GM19025 (cell line): ENCODE results near the gene NEUROD6.

Source experiments
- ATAC-seq: cut with Tn5 transposase; IDR thresholded peaks from one replicate; pipeline ENCODE4 v1.9.1; 2021; ENCODE audit warnings: mild to moderate bottlenecking, low read depth, moderate library complexity; ENCODE audit not compliant: unreplicated experiment

The NEUROD6 gene

DNA sequence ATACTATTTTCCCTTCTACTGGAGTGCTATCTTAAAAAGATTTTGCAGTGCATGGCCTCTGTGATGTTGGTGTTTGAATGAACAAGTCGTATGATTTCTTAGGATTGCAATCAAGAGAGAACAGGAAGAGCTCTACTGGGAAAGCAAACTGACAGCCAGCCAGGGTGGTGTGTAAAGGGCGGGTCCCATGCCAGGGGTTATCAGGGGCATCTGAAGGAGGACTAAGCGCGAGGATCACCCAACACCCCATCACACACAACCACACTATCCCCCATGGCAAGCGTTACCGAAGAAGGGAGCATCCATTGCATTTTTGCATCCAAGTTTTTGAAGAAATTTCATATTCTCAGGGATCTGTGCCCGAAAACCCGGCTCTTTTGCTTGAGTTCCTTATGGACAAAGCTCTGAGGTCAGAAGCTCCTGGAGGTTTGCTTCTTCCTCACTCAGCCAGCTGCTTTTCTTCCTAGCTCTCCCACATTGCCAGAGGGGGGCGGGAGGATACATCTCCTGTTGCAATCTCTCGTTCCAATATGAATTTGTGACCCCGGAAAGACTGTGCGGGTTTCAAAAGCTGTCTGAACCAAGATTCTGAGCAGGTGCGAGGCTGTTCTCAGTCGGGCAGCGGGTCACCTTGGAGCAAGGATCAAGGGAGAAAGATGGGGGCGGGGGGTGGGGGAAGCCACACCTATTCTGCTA lies 5.2 kb downstream of the NEUROD6 start:
- ATAC-seq: no peak

DNA sequence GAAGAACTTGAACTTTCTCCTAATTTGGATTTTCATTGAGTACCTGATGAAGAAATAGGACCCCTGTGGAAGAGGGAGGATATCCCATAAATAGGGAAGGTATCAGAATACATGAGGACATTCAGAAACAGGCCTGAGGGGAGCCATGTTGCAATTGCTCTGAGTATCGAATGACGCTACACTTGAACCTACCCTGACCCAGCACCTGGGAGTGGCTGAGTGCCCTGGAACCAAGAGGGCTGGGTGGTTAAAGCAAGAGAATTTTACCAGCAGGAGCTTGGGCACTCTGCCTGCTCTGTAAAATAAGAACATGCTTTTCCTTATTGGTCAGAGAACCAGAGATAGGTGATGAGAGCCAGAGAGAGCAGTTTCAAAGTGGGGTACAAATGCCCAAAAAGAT lies 7.2 kb downstream of the NEUROD6 start:
- ATAC-seq: no peak

DNA sequence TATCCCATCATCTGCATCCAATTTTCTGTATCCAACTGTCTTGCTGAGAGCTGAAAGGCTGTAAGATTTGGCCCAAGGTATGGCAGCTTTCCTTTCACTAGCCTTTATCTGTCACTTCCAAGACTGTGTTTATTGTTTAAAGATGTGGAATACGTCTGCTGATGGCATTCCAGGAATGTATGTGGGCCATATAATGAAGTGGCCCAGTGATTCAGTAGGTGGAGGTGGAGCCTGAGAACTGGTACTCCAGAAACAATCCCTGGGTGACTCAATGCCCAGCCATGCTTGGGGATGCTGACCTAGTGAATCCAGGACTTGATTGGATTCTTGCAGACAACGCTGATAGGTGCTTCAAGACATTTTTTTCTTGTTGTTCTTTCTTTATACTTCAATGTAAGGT lies 13.5 kb downstream of the NEUROD6 start:
- no peak for ATAC-seq

DNA sequence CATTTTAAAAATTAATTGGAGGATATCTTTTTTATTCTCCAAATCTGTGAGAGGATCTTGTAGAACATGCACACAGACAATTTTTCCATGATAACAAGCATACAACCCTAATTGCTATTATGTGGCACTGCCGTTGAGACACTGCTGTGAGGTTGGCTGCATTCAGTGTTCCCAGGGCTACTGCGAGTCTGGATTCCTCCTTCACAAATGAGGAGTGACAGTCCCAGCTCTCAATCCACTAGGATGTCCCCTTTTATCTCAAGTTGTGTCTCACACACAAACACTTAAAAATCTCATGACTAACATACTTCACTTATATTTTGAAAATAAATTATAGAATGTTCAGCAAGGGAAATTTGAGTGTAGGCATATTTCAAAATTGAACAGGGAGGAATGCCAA lies 14.1 kb downstream of the NEUROD6 start:
- no peak for ATAC-seq

DNA sequence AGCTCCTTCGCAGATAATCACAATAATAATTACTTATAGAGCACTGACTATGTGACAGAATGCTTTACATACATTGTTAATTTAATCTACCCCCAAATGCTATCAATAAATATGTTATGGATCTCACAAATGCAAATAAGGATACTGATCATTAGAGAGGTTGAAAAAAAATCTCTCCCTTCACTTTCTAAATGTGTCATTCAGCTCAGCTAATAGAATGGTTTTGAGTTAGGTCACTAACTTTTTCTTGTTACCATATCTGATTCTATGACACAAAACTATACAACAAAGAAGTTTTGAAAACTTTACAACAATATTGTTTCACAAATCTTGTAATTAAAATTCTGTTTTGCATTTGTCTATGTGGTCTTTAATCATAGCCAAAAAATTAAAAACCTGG lies 17.4 kb downstream of the NEUROD6 start:
- ATAC-seq: no peak

DNA sequence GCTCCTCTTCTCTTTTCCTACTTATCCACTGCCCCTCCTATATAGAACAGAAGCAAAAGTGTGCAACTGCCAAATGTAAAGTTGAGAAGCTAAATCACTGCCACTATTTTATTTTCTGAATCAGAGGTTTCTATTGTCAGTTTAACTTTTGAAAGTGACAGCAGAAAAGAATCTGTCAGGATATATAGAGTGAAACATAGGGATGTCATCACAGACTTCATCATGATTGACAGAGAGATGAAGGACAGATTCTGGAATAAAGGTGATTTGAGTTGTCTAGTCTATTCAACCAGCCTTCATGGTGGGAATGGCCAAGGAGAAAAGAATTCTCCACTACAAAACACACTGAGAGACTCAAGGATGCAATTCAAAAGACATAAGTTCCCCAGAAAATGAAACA lies 19.9 kb downstream of the NEUROD6 start:
- no peak for ATAC-seq

DNA sequence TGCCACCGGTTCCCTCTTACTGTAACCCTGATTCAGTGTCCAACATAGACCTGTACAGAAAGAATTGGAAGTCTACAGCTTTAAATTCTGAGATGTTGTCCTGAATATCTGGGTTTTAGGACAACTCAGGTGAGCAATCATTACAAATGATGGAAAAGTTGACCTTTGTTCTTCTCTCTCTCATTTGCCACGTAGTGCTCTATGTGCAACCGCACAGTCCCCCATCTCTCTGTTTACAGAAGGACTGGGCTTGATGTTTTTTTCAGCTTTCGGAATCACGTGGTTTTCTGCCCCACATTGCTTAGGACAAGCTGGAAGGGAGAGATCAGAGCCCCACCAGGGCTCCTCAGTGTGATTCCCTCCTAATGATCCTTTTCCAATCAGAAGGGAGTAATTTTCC lies 22.2 kb downstream of the NEUROD6 start:
- no peak for ATAC-seq

DNA sequence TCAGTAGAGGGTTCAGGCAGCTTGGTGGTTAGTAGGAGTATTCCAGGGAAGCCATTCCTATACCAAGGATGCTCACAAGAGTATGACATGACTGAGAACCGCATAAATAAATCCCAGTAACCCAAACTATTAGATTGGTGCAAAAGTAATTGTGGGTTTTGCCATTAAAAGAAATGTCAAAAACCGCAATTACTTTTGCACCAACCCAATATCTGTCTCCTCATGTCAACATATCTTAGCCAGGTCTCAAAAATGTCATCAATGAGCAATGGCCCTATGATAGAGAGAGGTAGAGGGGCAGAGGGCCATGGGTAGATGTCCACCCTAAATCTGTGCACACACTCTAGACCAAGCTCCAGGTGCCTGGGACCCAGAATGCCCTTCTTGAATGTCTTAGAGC lies 23.6 kb downstream of the NEUROD6 start:
- ATAC-seq: no peak

DNA sequence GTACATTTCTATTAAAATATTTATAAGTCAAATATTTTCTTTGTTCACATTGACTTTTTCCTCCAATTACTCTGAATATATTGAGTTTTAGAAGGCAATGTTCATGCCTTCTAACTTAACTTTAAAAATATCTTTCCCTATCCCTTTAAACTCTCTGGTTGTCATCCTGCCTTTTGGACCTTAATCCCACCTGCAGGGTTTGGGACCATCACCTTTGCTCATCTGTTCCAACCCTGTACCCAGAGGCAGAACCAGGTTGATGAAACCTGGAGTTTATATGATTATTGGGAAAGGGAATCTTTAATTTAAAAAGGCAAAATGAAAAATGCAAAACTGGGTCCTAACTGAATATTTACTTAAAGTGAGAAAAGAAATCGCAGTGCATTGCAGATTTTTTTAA lies 24.8 kb downstream of the NEUROD6 start:
- no peak for ATAC-seq

DNA sequence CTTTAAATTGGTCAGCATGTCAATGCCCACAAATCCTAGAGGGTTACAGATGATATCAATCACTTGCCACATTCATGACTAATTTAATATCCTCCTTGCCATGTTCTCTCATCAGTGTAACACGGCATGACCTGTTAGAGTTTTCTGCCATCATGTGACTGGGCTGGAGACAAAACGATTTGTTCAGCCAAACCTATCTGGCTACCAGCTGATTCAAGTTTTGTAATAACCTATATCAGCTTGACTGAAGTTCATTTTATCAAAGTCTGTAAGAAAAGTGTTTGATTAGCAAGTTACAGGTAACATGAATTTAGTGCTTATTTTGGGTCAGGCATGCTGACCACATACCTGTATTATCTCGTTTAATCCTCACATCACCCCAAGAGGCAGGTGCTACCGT lies 25.7 kb downstream of the NEUROD6 start:
- ATAC-seq: no peak

DNA sequence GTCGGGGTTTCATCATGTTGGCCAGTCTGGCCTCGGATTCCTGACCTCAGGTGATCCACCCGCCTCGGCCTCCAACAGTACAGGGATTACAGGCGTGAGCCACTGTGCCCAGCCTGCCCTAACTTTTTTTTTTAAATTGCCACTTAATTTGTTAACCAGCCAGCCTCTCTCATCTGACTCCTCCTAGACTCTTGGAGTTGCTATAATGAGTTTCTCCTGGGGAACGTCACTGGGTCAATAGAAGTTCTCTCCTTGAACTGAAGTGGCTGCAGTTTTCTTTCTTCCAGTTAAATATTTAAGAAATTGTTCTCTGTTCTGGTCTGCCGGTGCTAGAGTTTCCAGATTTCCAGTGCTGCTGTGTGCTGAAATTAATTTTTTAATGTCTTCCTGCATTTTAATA lies 27.6 kb downstream of the NEUROD6 start:
- no peak for ATAC-seq

DNA sequence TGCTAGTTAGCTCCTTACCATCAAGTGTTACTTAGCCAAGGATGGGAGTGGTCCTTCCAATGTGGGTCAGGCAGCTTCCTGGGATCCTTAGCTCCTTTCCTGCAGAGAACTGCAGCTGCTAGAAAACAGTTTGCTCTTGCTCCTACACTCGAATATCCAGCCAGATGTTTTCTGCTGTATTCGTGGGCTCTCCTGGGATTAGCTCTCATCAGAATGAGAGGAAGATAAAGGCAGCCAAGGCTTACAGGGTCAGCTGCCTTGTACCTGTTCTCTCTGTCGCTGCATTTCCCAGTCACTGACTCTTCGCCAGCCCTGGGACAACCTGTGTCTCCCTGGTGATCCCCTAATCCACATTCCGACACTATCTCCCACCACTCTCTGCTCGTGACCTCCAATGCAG lies 29.0 kb downstream of the NEUROD6 start:
- no peak for ATAC-seq

DNA sequence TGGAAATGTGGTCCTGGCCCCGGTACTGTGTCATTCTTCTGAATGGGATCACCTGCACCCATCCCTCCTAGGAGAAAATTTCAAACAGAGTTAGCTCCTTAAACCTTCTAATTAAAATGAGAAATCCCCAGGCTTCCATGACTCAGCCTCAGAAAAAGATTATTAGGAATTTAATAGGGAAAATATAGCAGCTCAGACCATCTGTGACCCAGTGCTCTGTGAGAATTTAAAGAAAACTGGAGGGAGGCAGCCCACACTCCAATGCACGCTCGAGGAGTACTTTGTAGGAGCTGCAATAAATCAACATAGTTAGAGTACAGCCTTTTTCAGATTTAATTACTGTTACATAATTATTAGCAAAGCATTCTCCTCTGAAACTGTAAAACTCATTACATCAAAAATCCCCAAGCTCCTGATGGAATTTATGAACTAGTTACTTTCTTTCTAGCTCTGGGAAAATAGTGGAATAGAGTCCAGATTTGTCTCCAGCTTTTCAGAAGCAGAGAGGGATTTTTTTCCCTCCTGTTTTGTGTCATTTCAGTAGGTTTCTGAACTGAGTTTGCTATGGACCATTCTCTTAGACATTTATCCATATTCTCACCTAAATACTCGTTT lies 30.1 kb downstream of the NEUROD6 start:
- ATAC-seq: no peak

DNA sequence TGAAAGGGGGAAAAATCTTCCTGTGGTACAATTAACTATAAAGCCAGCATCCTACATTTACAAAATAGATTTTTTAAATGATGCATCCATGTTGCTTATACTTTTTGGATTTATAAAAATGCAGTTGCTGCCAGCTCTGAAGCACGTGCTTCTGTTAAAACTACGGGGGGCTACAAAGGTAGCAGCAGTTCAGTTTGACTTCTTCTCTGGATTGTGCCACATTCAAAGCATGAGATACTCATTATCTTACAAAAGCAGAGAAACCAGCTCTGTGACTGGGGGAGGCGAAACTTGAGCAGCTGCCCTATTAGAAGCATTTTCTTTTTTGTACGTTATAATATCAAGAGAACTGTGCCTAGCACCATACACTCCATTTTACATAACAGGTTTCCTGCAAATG lies 31.1 kb downstream of the NEUROD6 start:
- ATAC-seq: no peak

DNA sequence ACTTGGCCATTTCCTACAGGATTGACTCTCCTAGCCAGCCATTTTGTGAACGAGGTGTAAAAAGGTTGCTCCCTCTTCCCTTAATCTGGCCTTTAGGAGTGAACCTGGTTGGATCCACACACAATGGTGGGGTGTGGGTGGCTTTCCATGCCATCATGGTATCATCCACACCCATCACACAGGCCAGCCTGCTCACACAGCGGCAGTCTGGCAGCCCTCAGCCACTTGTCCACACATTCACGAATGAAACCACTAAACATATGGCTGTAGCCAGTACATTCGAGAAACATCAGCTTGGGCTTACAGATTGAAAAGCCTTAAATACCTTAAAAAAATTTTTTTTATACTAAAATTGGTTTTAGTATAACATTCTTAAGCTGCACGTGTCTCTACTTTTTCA lies 31.9 kb downstream of the NEUROD6 start:
- no peak for ATAC-seq

DNA sequence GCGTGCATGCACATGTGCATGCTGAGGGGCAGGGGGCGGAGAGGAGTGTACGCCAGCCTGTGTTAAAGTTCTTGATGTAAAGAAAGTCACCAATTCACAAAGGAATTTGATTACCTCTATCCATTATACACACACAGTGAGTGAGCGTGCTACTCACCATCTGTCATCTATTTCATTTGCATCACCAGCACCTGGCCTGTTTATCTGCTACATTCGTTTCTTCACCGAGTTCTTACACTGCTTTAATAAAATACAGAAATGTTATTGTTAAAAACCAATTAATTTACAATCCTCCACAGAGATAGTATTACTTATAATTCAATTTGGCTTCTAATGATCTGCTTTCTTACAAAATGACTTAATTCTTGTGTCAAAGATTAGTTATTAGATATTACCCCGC lies 32.6 kb downstream of the NEUROD6 start:
- ATAC-seq: no peak

DNA sequence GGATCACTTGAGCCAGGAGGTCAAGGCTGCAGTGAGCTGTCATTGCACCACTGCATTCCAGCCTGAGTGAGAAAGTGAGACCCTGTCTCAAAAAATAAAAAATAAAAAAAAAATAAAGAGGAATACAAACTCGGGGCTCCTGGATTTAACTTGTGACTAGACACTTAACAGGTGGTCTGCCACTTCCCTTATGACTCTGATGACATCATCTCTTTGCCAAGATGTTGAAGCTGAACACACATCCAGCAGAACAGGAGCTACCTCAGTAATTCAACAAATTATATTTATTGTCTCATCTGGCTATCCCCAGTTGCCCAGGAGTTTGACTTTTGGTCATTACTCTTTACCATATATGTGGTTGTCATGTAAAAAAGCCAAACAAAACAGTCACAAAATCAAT lies 35.3 kb downstream of the NEUROD6 start:
- no peak for ATAC-seq

DNA sequence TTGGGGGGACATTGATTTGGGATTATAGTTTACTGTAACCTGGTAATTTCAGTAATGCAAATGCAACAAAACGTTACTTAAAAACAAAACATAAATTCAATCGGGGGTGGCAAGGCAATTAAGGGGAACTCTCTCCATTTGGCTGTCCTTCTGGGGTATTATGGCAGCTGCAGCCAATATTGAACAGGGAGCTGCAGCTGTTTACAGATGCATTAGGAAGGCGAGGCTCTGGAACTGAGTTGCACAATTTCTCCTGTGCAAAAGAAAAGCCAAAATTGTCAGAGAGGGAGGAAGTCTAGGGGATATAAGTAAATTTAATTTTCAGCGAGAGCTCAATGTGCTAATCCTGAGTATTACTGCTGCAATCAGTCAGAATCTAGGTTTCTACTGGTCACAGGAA lies 36.1 kb downstream of the NEUROD6 start:
- ATAC-seq: no peak

DNA sequence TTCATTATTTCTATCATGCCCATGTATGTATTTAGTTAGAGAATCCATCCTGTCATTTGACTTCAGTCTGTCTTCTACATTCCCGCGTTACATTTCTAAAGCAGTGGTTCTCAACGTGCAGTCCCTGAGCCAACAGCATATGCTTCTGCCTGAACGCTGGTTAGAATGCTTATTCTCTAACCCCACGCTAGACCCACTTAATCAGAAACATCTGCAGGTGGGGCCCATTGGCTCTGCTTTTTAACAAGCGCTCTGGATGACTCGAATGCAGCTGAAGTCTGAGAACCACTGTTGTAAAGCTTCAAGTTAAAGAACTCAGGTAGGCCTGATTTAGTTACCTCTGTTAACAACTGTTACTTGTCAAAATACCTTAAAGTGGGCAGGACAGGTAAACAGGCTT lies 38.2 kb downstream of the NEUROD6 start:
- no peak for ATAC-seq

DNA sequence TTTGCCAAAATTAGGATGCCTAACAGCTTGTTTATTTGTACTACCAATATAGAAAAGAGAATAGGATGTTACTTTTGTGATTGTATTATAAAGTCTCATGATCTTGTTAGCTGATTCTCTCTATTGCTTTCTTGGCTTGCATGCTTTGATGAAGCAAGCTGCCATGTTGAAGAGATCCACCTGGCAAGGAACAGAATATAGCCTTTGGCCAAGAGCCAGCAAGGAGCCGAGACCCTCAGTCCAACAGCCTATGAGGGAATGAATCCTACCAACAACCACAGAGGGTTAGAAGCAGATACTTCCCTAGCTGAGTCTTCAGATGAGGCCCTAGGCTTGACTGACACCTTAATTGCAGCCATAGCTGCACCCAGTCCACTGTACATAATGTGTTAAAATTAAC lies 41.2 kb downstream of the NEUROD6 start:
- ATAC-seq: no peak

DNA sequence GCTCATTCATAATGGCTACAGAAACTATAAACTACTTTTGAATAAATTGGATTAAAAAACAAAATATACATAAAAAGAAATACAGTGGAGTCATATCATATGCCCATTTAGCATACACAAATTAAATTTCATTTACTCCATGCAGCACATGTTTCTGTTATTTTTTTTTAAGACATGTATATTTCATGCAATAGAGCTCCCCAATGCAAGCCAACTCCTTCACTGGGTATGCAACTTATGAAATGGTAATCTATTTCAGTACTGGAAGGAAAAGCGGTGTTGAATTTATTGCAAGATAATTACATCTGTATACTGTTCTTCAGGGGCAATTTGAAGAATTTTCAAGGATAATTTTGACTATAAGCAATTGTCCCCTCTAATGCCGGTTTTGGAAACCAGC lies 49.9 kb downstream of the NEUROD6 start:
- ATAC-seq: no peak
